T-helper 22 cell (primary cell): ENCODE measurements around the gene TSPAN14.
A peak's percentile ranks its signal among the peaks of the same experiment; 100 is the strongest.
"Not testable (repeated sequence)": the region's sequence is repeated elsewhere in the genome, so short reads cannot be mapped to it uniquely, and the experiment has no call there.

ENCODE experiments used
- DNase-seq: peaks from one replicate; pipeline ENCODE4 v3.0.0-alpha.2; 2020; ENCODE audit warnings: low read depth

TSPAN14 gene

DNA sequence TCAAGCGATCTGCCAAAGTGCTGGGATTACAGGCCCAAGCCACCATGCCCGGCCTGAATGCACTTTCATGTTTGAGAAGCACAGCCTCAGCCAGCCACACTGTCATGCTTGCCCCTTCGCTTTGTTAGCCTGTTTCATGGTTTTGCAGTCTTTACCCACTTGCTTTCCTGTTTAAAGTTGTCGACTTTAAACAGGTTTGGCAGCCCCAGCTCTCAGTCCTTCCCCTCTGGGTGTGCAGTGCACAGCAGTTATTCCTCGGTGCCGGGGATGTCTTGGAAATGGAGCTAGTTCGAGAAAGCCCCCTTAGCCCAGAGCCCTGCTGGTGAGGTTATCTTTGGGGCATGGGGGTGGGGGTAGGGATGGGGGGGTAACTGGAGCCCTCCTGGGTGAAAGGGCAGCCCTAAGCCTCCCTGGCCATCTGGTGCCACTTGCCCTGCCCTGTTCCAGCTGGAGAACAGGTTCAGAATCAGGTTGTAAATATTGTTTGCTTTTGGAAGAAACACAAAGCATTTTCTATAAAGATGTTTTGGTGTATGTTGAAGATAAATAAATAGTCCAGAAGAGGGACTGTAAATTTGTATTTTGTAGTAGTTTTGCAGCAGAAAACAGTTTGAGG, 14.8 kb downstream of the TSPAN14 start:
- DNase-seq = no peak

DNA sequence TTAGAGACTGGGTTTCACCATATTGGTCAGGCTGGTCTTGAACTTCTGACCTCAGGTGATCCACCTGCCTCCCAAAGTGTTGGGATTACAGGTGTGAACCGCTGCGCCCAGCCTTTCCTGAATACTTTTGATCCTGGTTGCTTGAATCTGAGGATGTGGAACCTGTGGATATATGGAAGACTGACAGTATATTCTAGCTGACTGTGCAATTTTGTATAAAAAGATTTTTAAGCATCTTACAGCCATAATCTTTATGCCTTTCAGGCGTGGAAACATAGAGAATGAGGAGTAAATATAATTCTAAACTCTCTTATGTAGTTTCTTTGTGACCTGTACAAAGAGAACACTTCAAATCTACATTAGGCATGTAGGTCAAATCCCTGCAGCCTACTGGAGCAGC, 16.2 kb downstream of the TSPAN14 start:
- DNase-seq = no peak

GRCh38 chr10:80471001-80471400, 16.9 kb downstream of the TSPAN14 start:
- no peak for DNase-seq

DNA sequence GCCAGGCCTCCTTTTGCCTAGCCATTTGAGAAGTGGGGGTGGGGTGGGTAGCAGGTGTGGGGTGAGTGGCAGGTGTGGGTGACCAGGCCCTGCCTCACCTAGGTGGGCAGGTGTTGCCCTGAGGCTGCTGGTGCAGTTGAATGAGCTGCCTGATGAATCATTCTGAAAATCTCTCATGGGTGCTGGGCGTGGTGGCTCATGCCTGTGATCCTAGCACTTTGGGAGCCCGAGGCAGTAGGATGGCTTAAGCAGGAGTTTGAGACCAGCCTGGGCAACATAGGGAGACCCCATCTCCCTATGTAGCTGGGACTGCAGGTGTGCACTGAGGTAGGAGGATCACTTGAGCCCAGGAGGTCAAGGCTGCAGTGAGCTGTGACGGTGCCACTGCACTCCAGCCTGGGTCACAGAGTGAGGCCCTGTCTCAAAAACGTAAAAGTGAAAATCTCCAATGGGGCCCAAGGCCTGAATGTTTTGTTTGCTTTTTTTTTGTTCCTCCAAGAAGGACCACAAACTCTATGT, 17.7 kb downstream of the TSPAN14 start:
- DNase-seq = no peak

- DNase-seq = peak; percentile 57
Observed at GRCh38 chr10:80472234-80473095, 18.4 kb downstream of the TSPAN14 start.

DNA sequence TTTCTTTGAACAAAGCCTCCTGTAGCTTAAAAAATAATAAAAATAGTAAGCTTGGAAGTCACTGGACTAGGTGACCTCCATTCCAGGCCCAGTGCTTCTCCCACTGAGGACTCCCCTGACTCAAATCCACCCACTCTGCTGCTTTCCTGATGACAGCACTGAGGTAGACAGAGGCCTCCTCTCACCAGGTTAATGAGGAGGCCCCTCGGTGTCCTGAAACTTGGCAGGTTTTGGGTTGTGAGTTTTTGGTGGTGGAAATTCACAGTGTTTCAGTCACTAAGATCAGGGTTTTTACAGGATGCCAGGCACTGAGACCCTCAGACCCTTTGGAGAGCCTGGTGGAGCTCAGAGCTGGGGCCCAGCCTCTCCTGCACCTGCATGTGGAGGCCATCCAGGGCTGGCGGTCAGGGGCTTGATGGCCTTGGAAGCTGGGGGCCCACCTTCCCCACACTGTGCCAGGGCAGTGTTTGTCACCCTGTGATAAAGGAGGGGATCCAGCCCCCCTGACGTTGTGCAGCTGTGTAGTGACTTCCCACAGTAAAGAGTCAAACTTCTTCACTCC, 19.1 kb downstream of the TSPAN14 start:
- DNase-seq = no peak

DNA sequence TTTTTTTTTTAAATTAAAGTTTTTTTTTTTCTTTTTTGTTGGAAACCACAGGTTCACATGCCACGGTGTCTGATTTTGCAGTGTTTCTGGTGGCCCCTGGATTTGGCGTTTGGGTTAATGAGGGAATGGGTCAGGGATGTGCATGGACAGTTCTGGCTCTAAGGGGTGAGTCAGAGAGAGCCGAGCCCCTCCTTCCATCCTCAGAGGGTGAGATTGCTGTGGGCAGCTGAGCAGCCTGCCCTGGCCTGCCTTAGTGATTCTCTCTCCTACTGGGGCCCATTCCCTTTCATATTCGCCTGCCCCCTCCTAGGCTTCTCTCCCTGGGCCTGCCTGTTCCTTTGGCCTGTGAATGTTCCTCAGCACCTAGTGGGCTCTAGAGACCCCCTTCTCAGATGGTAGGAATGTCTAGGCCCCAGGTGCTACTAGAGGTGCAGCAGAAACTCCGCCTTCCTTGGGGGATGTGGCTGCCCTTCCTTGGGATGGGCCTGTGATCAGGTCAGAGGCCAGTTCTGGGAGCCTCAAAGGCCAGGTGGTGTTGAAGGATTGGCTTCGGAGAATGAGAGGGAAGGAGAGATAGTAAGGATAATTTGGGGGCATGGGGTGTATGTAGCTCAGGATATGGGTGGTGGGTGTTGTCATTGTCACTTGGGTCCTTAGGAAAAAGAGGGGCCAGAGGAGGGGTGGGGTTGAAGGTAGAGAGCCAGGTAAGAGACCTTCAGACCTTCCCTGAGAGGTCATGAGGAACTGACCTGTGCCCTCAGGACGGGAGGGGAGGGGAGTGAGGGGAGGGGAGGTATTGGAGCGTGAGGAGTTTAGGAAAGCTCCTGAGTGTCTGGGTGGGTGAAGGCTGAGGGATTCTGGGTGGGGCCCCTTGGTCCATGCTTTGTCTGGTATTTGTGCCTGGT, 19.8 kb downstream of the TSPAN14 start:
- no peak for DNase-seq

GRCh38 chr10:80474597-80474910, 20.4 kb downstream of the TSPAN14 start:
- DNase-seq = no peak

GRCh38 chr10:80474941-80475340, 20.8 kb downstream of the TSPAN14 start:
- DNase-seq = no peak

- DNase-seq = not testable (repeated sequence)
Observed at GRCh38 chr10:80475641-80476040, 21.5 kb downstream of the TSPAN14 start.

GRCh38 chr10:80476685-80477084, 22.6 kb downstream of the TSPAN14 start:
- no peak for DNase-seq

GRCh38 chr10:80477813-80478212, 23.7 kb downstream of the TSPAN14 start:
- no peak for DNase-seq

DNA sequence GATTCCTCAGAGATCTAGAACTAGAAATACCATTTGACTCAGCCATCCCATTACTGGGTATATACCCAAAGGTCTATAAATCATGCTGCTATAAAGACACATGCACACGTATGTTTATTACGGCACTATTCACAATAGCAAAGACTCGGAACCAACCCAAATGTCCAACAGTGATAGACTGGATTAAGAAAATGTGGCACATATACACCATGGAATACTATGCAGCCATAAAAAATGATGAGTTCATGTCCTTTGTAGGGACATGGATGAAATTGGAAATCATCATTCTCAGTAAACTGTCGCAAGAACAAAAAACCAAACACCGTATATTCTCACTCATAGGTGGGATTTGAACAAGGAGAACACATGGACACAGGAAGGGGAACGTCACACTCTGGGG, 26.3 kb downstream of the TSPAN14 start:
- not testable (repeated sequence) for DNase-seq

DNA sequence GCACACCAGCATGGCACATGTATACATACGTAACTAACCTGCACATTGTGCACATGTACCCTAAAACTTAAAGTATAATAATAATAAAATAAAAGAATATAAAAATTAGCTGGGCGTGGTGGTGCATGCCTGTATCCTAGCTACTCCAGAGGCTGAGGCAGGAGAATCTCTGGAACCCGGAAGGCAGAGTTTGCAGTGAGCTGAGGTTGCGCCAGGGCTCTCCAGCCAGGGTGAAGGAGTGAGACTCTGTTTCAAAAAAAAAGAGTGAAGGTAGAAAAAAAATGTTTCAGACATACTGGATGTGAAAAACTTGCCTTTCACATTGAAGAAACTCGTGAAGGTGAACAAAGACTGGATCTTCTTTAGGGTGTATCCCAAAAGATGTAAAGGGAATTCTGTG, 26.7 kb downstream of the TSPAN14 start:
- no peak for DNase-seq

- no peak for DNase-seq
Observed at GRCh38 chr10:80484243-80484642, 30.1 kb downstream of the TSPAN14 start.

GRCh38 chr10:80484676-80485075, 30.6 kb downstream of the TSPAN14 start:
- DNase-seq = no peak

DNA sequence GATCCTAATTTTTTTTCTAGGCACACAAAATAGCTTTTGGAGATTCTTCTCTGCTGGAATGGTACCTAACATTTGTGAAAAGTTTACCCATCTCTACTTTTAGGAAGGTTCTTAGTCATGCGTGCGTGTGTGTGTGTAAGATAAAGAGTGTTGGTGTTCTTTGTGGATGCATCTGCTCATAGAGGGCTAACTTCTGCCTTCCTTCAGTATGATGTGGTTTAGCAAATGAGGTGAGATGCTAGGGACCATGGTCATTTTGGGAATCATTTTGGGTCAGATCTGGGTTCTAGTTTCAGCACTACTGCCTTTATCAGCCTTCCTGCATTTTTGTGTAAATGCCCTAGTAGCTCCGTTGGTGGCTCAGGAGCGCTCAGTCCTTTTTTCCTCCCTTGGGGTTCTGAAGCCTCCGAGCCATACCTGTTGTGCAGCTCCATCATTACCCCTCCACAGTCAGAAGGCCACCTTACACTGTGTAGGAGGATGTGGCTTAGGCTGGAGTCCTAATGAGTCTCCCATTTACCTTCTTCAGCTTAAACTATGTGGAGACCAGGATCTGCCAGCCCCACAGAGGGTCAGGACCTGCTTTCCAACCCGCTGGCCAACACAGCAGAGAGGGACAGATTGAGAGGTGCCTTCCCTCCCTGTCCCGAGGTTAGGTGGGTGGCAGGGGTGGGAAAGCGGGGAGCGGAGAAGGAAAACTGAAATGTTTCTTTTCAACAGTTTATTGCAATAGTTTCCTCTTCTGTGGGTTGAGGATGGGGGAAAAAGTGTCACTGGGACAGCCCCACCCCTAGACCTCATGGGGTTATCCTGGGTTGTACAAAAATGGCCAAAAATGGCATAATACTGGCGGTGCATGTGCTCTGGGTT, 31.2 kb downstream of the TSPAN14 start:
- no peak for DNase-seq

- DNase-seq = no peak
Observed at GRCh38 chr10:80485946-80486764, 32.0 kb downstream of the TSPAN14 start.

DNA sequence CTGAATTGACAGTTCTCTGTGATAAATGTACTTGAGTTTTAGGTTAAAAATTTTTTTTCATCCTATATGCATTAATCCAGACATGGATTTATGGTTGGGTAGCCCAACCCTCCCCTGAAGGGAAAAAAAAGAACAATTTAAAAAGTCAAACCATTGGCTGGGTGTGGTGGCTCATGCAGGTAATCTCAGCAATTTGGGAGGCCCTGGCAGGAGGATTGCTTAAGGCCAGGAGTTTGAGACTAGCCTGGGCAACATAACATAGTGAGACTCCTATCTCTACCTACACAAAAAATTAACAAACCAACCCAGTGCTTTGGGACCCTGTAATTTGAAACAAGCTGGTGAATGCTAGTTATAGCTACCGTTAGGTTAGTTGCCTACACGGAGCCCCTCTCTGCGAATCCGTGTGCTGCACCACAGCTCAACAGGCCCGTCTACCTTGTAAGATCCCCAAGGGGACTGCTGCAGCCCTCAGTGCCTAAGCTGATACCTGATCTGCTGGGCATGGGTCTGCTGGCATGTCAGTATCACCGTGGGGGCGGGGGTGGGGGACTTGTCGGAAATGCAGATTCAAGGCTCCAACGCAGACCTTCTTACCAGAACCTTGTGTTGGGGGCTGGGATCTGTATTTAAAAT, 32.8 kb downstream of the TSPAN14 start:
- DNase-seq = no peak

DNA sequence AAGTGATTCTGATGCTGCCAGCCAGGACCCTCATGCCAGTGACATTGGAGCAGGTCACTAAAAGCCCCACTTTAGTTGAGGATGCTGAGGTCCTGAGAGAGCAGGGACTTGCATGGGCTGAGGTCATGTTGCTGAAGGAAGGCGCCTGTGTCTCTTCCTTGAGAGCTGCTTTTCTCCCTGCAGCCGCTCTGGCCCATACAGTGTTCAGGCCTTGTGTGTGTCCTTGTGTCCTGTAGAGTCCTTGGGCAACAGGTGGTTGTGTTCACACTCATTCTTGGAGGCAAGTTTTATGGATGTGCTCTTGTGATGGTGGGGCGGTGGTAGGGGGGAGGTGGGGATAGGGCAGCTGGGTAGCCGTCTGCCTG, 33.3 kb downstream of the TSPAN14 start:
- DNase-seq = no peak
